ENCODE data around the gene TBC1D9.

TBC1D9 gene

DNA sequence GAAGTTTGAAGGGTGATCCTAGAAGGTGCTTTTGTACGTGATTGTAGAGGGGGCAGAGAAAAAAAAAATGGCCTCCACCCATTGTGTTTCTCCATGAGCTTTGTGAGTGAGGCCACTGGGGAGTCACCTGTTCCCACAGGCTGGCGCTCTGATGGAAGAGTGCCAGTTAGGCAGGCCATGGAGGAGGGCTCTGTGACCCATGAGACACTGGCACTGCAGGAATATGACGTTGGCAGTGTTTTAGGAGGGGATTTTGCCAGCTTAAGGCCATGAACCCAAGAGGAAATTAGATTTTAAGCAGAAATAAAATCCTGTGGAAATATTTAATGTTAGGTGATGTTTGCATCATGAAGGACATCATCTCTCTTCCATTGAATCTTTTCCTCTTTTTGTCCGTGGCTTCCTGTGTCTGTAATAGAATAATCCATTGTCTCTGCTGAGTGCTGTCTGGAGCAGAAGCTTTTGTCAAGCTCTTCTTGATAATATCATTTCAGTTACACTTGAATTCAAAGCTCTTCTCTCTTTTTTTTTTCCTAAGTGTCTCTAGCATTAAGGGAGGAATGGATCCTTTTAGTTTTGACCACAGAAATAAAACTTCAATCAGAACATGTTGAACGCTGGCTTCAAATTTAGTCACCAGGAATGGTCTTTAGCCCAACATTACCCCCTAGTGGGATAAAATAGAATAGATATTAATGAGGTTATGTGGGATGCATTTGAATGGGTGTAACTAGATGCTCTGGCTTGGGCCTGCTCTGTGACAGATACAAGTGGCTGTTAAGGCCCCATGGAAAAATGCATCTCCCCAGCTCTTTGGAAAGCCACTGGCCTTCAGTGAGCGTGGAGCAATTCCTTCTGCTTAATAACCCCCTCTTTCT is 146.4 kb downstream of the TBC1D9 start:
- peak; percentile 21 for DNase-seq

- DNase-seq = no peak
Measured at GRCh38 chr4:140607852-140608251, 148.3 kb downstream of the TBC1D9 start.

DNA sequence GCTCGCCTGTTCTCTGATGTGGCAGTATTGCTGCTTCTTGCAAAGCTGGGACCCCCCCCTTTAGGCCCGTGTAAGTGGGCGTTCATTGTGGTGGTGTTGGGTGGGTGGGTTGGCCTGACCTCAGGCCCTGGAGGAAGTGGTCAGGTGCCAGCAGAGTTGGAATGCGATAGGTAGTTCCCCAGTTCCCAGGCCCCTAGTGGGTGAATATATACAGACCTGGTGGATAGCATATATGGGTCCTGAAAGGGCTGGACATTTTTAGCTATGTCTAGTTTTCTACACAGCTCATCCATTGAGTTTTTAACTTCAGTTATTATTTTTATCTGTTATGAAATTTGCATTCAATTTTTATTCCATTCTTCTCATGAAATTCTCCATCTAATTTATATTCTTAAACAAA is 151.6 kb downstream of the TBC1D9 start:
- no peak for DNase-seq

- DNase-seq = no peak
Measured at GRCh38 chr4:140603286-140603685, 152.9 kb downstream of the TBC1D9 start.

DNA sequence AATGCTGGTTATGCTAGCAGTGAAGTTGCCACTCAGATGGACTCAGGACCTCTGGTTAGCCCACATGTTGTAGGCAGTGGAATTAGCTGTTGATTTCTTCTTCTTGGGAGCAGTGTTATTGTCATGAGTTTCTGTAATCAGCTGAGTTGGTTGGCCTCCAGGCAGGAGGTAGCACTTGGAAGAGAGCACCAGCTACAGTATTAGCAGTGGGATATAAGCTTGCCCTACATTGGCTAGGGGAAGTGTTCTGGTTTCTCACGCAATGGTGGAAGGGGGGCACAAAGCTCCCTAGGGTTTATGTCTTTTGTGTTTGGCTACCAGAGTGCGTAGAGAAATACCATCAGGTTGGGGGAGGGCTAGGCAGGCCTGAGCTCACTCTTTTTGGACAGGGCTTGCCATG is 153.5 kb downstream of the TBC1D9 start:
- DNase-seq = no peak

DNA sequence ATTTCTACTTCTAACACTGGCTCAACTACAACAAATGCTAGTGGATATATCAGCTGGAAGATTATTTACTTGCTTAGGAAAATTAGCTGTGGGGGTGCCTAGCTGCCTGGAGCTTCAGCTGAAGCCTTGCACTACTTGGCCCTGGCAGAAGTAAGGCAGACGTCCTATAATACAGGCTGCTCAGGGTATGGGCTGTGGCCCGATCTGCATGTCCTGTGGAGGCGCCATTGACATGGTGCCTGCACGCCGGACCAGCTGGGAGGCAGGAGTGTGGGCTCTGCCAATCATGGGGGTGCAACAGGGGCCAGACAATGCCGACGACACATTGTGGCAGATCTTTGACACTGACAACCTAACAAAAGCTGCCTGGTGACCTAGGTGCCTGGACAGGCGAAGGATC is 155.8 kb downstream of the TBC1D9 start:
- DNase-seq = no peak

- no peak for DNase-seq
Measured at GRCh38 chr4:140595065-140595464, 161.1 kb downstream of the TBC1D9 start.

- no peak for DNase-seq
Measured at GRCh38 chr4:140584439-140584838, 171.7 kb downstream of the TBC1D9 start.

GRCh38 chr4:140581078-140581477 is 175.1 kb downstream of the TBC1D9 start:
- no peak for DNase-seq

DNA sequence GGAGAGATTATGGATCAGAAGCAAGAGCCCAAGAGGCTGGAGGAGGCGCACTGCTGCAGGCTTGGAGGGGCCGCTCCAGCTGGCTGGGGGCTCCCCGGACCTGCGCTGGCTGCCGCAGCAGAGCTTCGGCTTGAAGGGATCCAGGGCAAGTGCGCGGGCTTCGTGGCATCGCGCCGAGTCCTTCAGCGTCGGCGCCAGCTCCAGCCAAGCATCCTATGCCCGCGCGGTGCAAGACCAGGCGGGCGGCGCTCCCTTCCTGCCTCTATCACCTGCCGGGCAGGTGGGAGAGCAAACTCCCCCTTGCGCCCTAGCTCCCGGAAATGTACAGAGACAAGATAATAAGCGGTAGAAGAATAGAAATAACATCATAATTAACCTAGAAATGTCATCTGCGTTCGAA is 176.9 kb downstream of the TBC1D9 start:
- no peak for DNase-seq

- no peak for DNase-seq
Measured at GRCh38 chr4:140575489-140575888, 180.7 kb downstream of the TBC1D9 start.

DNA sequence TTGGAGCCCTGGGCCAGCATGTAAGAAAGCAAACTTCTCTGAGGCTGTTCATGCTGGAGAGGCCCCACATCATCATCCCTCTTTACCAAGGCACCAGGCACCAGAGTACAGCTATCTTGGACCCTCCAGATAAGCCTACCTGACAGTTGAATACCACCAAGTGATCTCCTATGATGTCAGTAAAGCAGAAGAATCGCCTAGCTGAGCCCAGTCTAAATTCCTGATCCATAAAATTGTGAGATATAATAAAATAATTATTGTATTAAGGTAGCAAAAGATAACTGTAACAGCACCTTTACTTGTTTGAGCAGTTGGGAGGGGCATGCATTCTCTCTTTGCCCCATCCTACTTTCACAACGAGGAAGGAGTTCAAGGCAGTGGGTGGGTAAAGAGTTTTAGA is 184.6 kb downstream of the TBC1D9 start:
- DNase-seq = no peak
